Middle frontal gyrus (tissue), 1 donor: ENCODE data around the gene ST13.
"Not testable (repeated sequence)": the region's sequence is repeated elsewhere in the genome, so short reads cannot be mapped to it uniquely, and the experiment has no call there.

Source experiments
- DNase-seq: peaks from one replicate; pipeline ENCODE4 v3.0.0-alpha.2; 2015; ENCODE audit warnings: low spot score; ENCODE audit errors: extremely low spot score

ST13 gene

GRCh38 chr22:40789131-40789530 is 67.3 kb downstream of the ST13 start:
- no peak for DNase-seq

- no peak for DNase-seq
These were observed 73.9 kb downstream of the ST13 start for GRCh38 chr22:40782521-40782920.

DNA sequence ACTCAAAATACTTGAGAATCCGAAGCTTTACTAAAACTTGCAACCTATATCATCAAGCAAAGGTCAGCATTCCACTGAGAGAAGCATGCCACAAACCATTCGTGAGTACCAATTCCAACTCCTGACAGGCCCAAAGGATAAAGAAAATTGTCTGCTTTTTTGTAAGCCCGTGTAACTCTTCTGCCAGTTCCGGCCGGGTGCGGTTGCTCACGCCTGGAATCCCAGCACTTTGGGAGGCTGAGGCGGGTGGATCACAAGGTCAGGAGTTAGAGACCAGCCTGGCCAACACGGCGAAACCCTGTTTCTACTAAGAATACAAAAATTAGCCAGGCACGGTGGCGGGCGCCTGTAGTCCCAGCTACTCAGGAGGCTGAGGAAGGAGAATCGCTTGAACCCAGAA is 74.7 kb downstream of the ST13 start:
- not testable (repeated sequence) for DNase-seq
